Endothelial cell (in vitro differentiated cells): ENCODE data around the gene SNX3. TPM values are rescaled to one million over a fixed set of nuclear protein-coding genes. Genes with fewer than 3 reads are reported as not detected.
"Not testable (repeated sequence)": the region's sequence is repeated elsewhere in the genome, so short reads cannot be mapped to it uniquely, and the experiment has no call there.

Source experiments
- DNase-seq: peaks from one replicate; pipeline ENCODE4 v3.0.0; 2021; ENCODE audit warnings: low spot score
- H3K27ac Mint-ChIP-seq: one replicate; pipeline ENCODE4 v1.8.0; 2021; ENCODE audit warnings: mixed read lengths, inconsistent platforms; ENCODE audit not compliant: unreplicated experiment
- H3K27me3 Mint-ChIP-seq: one replicate; pipeline ENCODE4 v1.8.0; 2021; ENCODE audit warnings: mild to moderate bottlenecking, moderate library complexity, mixed read lengths, inconsistent platforms; ENCODE audit not compliant: unreplicated experiment
- H3K36me3 Mint-ChIP-seq: one replicate; pipeline ENCODE4 v1.8.0; 2021; ENCODE audit warnings: mild to moderate bottlenecking, low read depth, mixed read lengths, inconsistent platforms; ENCODE audit not compliant: unreplicated experiment
- H3K4me1 Mint-ChIP-seq: one replicate; pipeline ENCODE4 v1.8.0; 2021; ENCODE audit warnings: mild to moderate bottlenecking, mixed read lengths, inconsistent platforms; ENCODE audit not compliant: unreplicated experiment
- H3K4me3 Mint-ChIP-seq: one replicate; pipeline ENCODE4 v1.8.0; 2021; ENCODE audit warnings: mild to moderate bottlenecking, mixed read lengths, inconsistent platforms; ENCODE audit not compliant: unreplicated experiment
- H3K9me3 Mint-ChIP-seq: one replicate; pipeline ENCODE4 v1.8.0; 2021; ENCODE audit warnings: mixed read lengths, inconsistent platforms; ENCODE audit not compliant: unreplicated experiment
- total RNA-seq: library from RNA; stranded (reverse); fragmentation: NEBNext Ultra II Directional; extraction: Animal tissue kit (Norgen Biotek cat#: 25700); gene quantifications from one replicate; pipeline ENCODE4 v1.2.1, GENCODE V29; 2021; ENCODE audit not compliant: unreplicated experiment
- TF ChIP-seq, protein P1 (sequence below): fragments of 200-600 bp; sonication (generic); IDR thresholded peaks from one replicate; pipeline ENCODE4 v1.5.0; 2021; ENCODE audit warnings: antibody characterized with exemption; ENCODE audit not compliant: unreplicated experiment

SNX3 gene
- total RNA-seq, 1 donor from 2014 or later, result 264 TPM

GRCh38 chr6:108251252-108251651 lies 9.6 kb downstream of the SNX3 start:
- H3K9me3 Mint-ChIP-seq, result no peaks in the 10 kb centered on the region
- H3K27me3 Mint-ChIP-seq, result peaks cover 4% of the 10 kb centered on the region
- no peak for DNase-seq
- H3K4me3 Mint-ChIP-seq, result no peak overlapping the region
- peaks cover 52% of the 10 kb centered on the region for H3K4me1 Mint-ChIP-seq
- H3K27ac Mint-ChIP-seq, result peak overlapping the region; percentile 84
- peaks cover 11% of the 10 kb centered on the region for H3K36me3 Mint-ChIP-seq
- TF ChIP-seq, protein P1, sequence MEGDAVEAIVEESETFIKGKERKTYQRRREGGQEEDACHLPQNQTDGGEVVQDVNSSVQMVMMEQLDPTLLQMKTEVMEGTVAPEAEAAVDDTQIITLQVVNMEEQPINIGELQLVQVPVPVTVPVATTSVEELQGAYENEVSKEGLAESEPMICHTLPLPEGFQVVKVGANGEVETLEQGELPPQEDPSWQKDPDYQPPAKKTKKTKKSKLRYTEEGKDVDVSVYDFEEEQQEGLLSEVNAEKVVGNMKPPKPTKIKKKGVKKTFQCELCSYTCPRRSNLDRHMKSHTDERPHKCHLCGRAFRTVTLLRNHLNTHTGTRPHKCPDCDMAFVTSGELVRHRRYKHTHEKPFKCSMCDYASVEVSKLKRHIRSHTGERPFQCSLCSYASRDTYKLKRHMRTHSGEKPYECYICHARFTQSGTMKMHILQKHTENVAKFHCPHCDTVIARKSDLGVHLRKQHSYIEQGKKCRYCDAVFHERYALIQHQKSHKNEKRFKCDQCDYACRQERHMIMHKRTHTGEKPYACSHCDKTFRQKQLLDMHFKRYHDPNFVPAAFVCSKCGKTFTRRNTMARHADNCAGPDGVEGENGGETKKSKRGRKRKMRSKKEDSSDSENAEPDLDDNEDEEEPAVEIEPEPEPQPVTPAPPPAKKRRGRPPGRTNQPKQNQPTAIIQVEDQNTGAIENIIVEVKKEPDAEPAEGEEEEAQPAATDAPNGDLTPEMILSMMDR, result no peak

DNA sequence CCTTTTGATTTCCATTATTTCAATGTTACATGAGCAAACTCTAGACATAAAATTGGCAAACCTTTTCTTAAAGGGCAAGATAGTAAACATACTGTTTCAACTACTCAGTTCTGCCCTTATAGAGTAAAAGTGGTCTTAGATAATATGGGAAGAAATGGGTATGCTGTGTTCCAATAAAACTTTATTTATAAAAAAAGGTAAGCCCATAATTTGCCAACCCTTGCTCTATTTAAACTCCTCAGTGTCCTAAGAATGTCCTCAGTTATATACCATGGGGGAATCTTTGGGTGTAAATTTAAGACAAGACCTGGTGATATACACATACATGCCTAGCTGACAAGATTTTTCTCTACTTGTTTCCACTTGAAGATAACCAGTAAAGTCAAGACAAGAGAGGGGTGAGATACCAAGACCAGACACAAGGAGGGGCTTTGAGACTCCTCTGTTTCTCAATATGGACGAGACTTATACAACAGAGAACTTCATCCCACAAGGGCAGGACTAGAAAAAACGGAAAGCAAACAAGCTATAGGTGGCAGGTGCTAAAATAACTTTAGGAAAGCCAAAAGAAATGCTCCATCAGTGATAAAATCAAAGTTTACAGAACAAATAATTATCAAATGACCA lies 10.5 kb downstream of the SNX3 start:
- H3K27me3 Mint-ChIP-seq, result peaks cover 6% of the 10 kb centered on the region
- no peak for DNase-seq
- TF ChIP-seq, protein P1, result peak; percentile 61

DNA sequence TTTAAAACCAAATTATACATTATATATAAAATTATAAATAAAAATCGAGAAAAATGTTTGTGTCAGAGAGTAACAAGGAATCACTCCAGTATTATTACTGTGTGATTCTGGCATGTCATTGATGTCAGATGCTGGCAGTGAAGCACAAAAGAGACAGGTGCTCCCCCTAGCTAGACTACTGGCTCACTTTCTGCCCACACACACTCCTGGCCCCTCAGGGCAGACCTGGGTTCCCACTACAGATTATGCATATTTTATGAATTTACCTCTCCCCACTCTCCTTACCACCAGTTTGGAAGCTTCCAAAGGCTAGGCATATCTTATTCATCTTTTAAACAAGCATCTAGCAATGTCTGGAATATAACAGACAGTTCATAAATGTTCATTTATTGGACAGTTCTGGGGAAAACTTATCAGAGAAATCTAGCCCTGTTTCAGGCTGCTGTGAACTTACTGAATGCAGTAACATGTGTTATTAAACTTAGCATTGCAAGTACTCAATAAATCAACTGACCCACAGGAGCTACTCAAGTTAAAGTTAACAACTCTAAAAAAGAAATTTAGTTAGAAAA lies 12.8 kb downstream of the SNX3 start:
- H3K27ac Mint-ChIP-seq, result no peak overlapping the region
- peaks cover 26% of the 10 kb centered on the region for H3K4me1 Mint-ChIP-seq

More for the DNA sequence above, 10.5 kb downstream of the SNX3 start:
- no peaks in the 10 kb centered on the region for H3K9me3 Mint-ChIP-seq
- no peak overlapping the region for H3K27ac Mint-ChIP-seq
- no peak overlapping the region for H3K4me3 Mint-ChIP-seq
- H3K4me1 Mint-ChIP-seq, result peaks cover 45% of the 10 kb centered on the region
- H3K36me3 Mint-ChIP-seq, result peaks cover 18% of the 10 kb centered on the region

GRCh38 chr6:108245095-108245494 lies 15.7 kb downstream of the SNX3 start:
- H3K27ac Mint-ChIP-seq, H3K9me3 Mint-ChIP-seq, H3K27me3 Mint-ChIP-seq, H3K4me1 Mint-ChIP-seq, DNase-seq: not testable (repeated sequence)
- Mint-ChIP-seq H3K4me3 (peak overlapping the region; percentile 47), H3K36me3 (peaks cover 35% of the 10 kb centered on the region)

More for the DNA sequence above, 12.8 kb downstream of the SNX3 start:
- TF ChIP-seq, protein P1, result no peak
- Mint-ChIP-seq H3K9me3 (no peaks in the 10 kb centered on the region), H3K36me3 (peaks cover 19% of the 10 kb centered on the region), H3K27me3 (peaks cover 6% of the 10 kb centered on the region), H3K4me3 (no peak overlapping the region)
- DNase-seq, result no peak

- no peak overlapping the region for H3K4me3 Mint-ChIP-seq
- no peaks in the 10 kb centered on the region for H3K9me3 Mint-ChIP-seq
- H3K27ac Mint-ChIP-seq, result no peak overlapping the region
- peaks cover 45% of the 10 kb centered on the region for H3K36me3 Mint-ChIP-seq
- TF ChIP-seq, protein P1, result no peak
- no peak for DNase-seq
- peaks cover 3% of the 10 kb centered on the region for H3K27me3 Mint-ChIP-seq
- H3K4me1 Mint-ChIP-seq, result no peaks in the 10 kb centered on the region
These were observed 17.0 kb downstream of the SNX3 start for GRCh38 chr6:108243836-108244235.
